HEK293 (cell line): ENCODE measurements around the gene SLC6A1.

Source experiments
- CTCF ChIP-seq: fragments of 450-650 bp; formaldehyde crosslinking; IDR thresholded peaks from 2 replicates; pipeline ENCODE4 v1.5.1; 2016; ENCODE audit warnings: missing biosample characterization, missing genetic modification characterization
- GLIS1 ChIP-seq: fragments of 450-650 bp; formaldehyde crosslinking; IDR thresholded peaks from 2 replicates; pipeline ENCODE4 v1.5.1; 2016; ENCODE audit warnings: missing biosample characterization, missing genetic modification characterization
- SETDB1 ChIP-seq: IDR thresholded peaks from one replicate; pipeline ENCODE4 v1.6.1; 2017; ENCODE audit warnings: mild to moderate bottlenecking, low read length, moderate library complexity, mixed read lengths; ENCODE audit not compliant: insufficient read length
- ZNF10 ChIP-seq: fragments of 450-650 bp; formaldehyde crosslinking; IDR thresholded peaks from 2 replicates; pipeline ENCODE4 v1.5.1; 2017; ENCODE audit warnings: missing biosample characterization, missing genetic modification characterization

- no peak for TF ChIP-seq CTCF
- no peak for TF ChIP-seq ZNF10 (tag by site-specific recombination)
- no peak for TF ChIP-seq SETDB1
- no peak for TF ChIP-seq GLIS1 (tag by site-specific recombination)
Measured at GRCh38 chr3:10955711-10956453, 36.7 kb upstream of the SLC6A1 start.
